GM15510 (cell line): ENCODE measurements around the gene PDCD7.

Experiments used
- POLR2A ChIP-seq: IDR thresholded peaks from 3 replicates; pipeline ENCODE4 v1.6.1; 2011; ENCODE audit warnings: borderline replicate concordance; ENCODE audit not compliant: insufficient read length; ENCODE audit errors: extremely low read depth

The PDCD7 gene

DNA sequence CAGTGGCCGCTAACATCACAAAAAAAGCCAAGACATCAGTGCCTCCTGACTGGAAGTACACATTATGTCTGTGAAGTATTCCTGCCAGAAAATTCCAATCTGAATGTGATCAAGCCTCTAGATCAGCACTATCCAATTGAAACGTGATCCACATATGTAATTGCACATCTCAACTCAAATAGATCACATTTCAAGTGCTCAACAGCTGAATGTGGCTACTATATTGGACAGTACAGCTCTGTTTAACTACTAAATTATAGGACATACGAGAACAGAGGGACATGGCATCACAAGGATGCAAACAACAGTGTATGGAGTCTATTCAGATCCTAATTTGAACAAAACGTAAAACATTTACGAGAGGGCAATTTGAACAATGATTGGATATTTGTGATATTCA is 18.1 kb downstream of the PDCD7 start:
- no peak for TF ChIP-seq POLR2A

DNA sequence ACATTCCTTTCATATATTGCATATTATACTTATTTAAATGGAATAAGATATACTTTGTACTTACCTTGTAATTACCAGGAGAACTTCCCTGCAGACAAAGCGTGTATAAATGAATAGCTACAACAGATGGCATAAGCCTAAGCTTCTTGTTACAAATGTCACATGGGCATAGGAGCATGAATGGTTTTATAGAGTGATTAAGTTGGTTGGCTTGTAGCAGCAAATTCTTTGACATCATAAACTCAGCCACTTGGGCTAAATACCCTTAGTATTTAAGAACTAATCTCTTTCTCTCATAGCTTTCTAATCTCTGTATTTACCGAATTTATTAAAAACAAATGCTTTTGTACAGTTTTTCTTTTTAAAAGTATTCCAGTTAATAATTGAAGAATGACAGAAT is 18.5 kb downstream of the PDCD7 start, which contains the start of gene UBAP1L:
Gene UBAP1L (minus strand): TSS at position 115 of the 400 bp plus-strand sequence. CDS start 8,985 bp downstream, outside the sequence.
- no peak for TF ChIP-seq POLR2A

DNA sequence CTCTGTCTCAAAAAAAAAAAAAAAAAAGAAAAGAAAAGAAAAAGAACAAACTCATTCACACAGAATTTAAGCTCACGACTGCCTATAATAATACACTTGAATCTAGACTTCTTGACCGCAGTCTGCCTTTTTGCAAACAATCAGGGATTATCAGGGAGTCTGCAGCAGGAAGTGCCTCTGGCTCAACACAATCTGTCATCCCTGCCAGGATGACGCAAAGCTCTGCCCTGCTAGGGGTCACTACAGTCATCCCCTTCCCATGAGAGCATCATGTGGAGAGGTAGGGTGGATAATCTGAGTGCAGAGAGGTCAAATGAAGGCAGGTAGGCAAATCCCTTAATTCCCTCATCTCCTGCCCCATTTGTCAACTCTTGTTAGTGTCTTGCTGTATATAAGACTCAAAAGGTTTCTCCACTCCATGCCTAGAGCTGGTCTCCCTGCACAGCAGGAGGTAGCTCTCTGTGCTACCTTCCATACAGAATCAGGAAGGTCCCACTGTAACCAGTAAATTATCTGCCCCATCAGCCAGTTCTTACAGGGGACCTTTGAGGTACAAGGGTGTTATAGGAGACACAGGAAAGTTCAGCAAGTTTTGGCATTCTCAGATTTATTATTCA is 22.8 kb downstream of the PDCD7 start:
- TF ChIP-seq POLR2A: no peak

DNA sequence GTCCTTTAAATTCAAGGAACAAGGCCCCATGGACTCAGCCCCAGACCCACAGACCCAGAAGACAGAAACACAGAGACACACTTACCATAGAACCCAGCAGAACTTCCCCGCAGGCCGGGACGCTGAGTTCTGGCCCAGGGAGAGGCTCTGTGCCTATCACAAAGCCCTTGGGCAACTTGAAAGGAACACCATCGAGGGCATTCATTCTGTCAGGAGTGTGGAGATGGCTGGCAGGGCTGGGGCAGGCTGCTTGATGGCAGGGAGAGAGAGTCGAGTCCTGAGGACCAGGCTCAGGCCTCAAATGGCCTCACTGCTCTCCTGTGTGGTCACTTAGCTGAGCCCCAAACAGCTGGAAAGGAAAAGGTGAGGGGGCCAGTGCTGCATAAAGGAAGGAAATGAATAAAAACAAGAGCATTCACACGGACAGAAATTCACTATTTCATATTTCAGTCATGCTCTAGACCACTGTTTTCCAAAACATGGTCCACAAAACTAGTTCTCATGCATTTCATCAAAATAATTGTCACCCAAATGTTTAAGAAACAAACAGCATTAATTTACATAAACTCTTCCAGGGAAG is 27.5 kb downstream of the PDCD7 start:
- no peak for TF ChIP-seq POLR2A

DNA sequence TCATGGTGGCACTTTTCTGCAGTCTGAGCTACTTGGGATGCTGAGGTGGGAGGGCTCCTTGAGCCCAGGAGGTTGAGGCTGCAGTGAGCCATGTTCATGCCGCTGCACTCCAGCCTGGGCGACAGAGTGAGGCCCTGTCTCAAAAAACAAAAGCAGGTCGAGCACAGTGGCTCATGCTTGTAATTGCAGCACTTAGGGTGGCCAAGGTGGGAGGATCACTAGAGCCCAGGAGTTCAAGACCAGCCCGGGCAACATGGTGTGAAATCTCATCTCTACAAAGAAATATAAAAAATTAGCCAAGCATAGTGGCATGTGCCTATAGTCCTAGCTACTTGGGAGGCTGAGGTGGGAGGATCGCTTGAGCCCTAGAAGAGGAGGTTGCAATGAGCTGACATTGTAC is 28.6 kb downstream of the PDCD7 start:
- TF ChIP-seq POLR2A: no peak

DNA sequence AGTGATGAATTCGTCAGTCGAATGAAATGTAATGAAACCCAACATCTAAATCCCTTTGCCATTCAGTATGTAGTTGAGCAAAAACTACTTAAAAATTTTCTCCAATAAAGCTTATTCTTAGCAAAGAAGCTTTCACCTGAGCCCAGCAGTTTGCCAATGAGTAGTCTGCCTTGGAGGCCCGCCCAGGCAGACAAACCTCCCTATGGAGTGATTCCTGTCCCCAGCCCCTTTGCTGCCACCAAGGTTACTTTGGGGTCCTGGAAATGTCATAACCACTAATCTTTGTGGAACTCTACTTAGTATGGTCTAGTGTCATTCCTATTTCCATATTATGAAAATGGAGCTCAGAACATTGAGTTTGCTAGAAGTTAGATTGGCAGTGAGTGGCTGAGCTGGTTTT is 30.7 kb downstream of the PDCD7 start:
- TF ChIP-seq POLR2A: no peak

DNA sequence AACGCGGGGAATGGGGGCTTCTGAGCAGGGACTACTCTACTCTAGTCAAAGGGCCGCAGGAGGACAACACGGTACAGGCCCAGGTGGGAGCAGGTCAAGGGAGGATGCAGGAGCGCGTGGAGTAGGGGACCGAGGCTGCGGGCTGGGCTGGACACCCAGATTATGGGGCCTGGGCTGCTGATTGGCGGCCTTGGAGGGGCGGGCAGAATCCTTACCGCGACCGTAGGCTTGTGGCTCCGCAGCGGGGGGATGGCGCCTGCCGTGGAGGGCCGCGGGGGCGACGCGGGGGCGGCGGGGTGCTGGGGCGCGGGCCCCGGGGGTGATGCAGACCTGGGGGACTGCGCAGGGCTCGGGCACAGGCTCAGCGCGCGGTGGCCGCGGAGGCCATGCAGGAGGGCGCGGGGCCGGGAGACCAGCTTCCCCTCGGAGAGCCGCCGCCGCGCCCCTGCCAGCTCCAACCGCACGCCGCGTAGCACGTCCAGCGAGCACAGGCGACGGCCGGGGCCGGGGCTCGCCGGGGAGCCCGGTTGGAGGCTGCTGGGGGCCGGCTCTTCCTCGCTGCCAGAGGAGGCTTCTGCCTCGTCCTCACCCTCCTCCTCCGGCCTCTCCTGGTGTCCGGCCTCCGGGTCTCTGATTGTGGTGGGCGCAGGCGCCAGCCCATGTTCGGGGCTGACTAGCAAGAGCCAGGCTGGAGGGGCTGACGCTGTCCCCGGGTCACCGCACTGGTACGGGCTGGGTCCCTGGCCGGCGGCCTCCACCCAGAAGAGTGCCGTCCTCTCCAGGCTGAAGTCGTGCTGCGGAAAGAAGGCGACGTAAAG is 31.5 kb downstream of the PDCD7 start:
- TF ChIP-seq POLR2A: no peak

DNA sequence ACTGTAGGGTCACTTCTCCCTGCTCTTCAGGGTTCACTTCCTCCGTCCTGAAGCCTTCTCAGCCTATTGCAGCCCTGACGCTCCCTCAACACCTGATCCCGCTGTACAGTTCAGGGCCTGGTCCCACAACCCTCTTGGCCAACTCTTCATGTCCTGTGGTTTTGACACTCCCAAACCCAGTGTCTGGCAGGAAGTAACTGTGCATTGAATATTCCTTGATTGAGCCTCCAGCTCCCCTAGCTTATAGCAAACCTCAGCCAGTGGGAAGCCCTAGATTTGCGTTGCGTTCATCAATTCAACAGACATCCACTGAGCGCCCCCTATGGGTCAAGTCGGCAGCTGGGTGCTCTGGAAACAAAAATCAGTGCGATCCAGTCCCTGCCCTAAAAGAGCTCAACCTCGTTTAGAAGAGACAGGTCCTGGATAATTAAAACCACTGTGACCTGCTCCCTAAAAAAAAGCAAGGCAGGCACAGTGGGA is 32.2 kb downstream of the PDCD7 start:
- TF ChIP-seq POLR2A: no peak

DNA sequence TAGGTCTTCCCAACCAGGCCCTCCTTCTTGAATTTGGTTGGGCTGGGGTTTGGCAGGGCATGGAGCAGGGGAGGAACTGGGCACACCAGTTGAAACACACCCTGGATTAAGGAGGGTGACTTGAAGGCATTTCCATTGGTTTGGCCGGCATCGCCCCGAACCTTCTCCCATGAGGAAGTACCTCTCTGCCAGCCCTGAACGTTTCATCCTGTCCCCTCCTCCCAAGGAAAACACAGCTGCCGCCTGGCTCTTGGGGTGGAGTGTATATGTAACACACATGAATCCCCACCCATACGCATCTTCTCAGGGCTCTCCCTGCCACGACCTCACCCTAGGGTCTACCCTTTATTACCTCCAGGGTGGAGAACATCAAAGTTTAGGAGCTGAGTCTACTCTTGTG is 33.2 kb downstream of the PDCD7 start:
- no peak for TF ChIP-seq POLR2A

DNA sequence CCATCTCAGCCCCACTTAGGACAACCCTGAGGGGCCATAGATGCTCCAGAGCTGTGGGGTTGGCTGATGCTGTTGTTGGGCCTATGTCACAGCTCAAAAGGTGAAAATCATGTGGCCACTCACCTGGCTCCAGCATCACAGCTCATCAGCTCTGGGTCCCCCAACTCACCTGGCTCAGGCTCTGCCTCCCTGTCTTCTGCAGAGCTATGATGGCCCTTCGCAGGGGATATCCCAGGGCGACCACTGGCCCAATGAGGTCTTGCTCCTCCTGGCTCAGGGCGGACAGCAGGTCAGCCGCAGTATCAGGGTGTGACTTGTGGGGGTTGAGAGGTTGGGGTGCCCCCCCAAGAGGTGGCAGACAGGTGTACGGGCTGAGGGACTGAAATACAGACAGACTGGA is 34.3 kb downstream of the PDCD7 start:
- no peak for TF ChIP-seq POLR2A

DNA sequence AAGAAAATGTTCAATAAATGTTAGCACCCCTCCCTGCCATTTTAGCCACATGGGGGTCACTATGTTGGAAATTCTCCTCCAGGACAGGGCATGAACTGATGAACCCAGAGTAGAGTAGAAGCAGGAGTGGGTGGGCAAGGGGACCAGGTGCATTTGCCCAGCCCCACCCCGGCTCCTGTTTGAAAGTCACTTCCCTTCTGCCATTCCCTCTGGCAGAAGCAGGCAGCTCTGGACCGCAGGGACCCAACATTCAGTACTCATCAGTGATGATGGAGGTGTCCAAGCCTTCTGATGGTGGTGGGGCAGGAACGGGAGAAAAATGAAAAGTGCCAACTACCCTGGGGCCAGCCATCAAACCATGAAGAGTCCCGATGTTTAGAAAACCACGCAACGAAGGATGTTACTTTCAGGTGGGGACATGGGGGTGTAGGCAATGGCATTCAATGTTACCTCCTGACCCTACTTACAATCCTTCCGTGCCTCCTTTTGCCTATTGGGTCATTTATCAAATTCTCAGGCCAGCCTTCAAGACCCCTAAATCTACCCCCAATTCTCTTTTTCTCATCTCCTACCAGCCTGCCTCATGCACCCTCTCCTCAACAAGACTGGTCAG is 35.9 kb downstream of the PDCD7 start:
- no peak for TF ChIP-seq POLR2A

DNA sequence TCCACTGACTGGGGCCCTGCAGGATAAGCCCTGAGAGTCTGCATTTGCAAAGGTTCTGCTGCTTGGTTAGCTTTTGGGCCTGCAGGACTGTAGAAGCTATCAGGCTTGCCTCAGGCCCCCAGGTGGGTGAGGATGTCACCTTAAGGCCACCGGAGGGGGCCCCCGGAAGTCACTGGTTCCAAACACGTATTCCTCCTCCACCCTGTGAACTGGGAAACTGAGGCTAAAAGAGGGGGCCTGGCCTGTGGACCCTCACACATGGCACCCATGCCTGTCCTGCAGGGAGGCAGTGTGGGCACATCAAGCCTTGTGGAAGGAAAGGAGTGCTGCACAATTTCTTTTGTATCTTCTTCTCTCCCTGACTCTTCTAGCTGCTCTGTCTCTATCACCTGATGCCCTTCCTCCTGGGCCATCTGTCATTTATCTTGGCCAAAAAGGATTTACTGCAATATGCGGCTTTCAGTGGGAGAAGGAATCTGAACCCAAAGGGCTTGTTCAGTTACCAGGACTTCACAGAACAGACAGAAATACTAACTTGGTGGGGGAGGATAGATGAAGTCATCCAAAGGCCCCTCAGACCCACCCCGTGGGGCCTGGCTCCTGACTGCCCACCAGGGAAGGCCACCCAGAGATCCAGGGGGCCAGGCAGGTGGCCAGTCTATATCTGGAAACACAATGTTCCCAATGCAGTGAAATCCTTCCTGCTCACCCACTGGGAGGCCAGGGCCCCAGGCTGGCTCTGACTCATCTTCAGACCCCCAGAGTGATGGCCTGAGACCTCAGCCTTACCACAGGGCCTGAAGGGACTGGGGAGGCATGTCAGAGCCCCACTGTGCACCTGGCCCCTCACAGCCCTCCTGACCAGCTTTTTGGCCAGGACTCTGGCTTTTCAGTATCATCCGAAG is 36.9 kb downstream of the PDCD7 start:
- TF ChIP-seq POLR2A: no peak

DNA sequence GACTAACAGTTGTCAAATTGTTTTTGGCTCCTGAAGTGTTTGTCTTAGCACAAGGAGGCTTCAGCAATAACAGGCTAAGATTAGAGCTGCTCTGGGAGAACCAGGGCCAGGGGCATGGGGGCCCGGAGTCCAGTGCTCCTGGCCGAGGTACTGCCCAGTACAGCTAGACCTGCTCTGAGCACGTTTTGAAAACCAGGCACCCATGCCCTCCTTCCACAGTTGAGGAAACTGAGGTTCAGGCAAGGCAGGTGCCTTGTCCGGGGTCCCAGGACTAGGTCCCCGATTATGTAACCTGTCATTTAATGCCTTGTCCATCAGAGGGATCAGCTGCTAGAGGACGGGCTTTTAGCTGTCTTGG is 37.9 kb downstream of the PDCD7 start:
- no peak for TF ChIP-seq POLR2A

DNA sequence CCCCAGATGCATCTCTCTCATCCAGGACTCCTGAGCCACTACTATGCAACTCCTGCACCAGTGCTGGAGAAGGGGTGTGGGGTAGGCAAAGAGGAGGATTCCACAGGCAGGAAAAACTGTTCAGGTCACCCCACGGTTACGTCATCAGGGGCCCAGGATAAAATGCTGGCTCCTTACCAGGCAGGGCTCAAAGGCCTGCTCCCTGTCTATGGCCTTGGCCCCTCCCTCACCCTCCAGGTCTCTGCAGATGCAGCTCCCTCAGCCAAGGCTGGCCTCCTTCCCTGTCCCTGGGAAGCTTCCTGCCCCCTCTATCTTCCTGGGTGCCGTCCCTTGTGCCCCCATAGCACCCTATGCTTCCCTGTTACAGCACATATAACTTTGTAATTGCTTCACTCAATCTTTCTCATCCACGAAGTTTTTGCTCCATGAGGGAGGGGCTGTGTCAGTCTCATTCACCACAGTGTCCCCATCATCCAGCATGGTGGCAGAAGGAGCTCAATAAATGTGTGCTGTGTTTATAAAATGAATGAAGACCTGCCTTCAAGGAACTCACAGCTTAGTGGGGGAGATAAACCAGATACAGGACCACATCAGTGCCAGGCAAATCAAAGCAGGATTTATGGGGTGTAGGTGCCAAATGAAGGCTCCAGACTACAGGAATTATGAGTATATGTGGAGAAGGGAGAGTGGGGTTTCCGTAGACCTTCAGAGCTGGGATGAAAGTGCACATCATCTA is 38.4 kb downstream of the PDCD7 start:
- no peak for TF ChIP-seq POLR2A
